Inflammatory macrophage treated with lipopolysaccharide for 1 hour (primary cell): ENCODE measurements around the gene COPE.
"Not testable (repeated sequence)": the region's sequence is repeated elsewhere in the genome, so short reads cannot be mapped to it uniquely, and the experiment has no call there.

ENCODE experiments used
- DNase-seq, 2 donors: peaks; one replicate each; pipeline ENCODE4 v3.0.0-alpha.2; 2020 to 2022

COPE gene

DNA sequence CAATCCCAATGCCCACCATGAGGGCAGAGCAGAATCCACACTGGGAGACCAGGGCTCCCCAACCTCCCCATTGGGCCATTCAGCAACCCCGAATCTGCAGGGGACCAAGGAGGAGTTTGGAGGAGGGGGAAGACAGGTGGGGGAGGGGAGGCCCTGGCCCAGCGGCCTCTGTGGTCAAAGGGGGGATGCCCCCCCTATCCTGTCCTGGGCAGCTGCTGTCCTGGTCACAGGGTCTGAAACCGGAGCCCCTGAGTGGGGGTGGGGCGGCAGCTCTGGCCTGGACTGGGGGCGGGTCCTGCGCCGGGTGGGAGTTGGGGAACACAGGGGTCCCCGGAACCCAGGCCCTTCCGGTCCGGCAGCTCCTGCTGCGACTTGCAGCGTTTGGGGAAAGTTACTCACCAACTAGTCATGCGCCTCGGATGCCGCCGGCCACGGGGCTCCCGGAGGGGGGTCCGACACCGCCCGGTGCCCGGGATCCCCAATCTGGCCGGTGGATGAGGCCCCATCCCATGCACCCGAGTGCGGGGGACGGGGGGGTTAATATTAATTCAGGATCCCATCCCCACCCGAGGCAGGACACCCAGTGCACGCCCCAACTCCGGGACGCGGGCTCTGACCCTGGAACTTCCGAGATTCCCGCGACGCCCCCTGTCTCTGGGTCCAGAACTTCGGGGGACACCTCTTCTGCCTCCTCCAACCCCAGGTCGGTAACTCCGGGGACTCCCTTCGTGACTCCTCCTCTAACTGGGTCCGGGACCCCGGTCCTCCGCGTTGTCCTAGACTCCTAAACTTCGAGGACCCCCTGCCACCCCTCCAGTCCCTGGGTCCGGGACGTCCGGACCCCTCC is 21.0 kb upstream of the COPE start:
- peak; percentile 11 to 26 for DNase-seq

DNA sequence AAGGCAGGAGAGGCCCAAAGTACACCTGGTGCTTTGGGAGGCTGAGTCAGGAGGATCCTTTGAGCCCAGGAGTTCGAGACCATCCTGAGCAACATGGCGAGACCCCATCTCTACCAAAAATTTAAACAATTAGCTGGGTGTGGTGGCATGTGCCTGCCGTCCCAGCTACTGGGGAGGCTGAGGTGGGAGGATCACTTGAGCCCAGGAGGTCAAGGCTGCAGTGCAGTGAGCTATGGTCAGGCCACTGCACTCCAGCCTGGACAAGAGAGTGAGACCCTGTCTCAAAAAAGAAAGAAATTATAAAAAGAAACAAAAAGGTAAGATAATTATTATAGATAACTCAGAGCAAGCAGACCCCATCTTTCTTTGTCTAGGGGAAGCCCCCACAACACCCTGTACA is 20.0 kb upstream of the COPE start:
- no peak for DNase-seq

DNA sequence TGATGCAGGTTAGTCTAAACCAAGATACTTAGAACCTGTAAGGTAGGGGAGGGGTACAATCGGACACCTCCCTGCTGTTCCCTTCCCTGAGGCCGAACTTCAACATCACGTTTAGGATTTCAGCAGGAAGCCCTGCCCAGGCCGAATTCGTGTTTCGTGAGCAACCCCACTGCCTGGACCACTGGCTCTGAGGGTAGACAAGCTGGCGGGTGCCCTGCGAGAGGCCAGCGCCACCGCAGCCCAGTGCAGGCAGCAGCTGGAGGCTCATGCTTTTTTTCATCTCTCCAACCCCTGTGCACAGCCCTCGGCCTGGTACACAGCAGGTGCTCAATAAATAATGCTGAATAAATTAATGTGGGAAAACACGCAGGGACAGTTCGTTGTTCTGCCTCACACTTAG is 14.1 kb upstream of the COPE start:
- DNase-seq = no peak

DNA sequence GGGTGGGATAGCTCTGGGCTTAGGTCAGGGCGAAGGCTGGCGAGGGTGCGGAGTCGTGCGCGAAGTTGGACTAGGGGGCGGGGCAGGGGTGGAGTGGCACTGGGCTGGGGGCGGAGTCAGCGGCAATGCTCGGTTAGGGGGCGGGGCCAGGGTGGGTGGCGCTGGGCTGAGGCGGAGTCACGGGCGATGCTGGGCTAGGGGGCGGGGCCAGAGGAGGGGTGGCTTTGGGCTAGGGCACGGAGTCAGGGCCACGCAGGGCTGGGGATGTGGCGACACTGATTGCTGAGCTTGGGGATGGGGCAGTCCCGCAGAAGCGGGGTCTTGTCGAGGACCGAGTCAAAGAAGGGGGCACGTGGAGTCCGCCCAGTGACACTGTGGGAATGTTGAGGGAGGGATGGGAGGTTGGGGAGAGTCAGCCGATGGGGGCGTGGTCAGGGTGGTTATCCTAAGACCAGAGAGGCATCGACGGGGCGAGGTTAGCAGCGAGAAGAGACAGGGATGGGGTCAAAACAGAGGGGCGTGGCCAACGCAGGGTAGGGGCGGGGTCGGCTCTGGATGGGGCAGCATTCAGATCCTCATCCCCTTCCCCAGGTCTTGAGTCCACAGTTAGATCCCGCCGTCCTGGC is 13.1 kb upstream of the COPE start:
- peak; percentile 65 to 92 for DNase-seq

DNA sequence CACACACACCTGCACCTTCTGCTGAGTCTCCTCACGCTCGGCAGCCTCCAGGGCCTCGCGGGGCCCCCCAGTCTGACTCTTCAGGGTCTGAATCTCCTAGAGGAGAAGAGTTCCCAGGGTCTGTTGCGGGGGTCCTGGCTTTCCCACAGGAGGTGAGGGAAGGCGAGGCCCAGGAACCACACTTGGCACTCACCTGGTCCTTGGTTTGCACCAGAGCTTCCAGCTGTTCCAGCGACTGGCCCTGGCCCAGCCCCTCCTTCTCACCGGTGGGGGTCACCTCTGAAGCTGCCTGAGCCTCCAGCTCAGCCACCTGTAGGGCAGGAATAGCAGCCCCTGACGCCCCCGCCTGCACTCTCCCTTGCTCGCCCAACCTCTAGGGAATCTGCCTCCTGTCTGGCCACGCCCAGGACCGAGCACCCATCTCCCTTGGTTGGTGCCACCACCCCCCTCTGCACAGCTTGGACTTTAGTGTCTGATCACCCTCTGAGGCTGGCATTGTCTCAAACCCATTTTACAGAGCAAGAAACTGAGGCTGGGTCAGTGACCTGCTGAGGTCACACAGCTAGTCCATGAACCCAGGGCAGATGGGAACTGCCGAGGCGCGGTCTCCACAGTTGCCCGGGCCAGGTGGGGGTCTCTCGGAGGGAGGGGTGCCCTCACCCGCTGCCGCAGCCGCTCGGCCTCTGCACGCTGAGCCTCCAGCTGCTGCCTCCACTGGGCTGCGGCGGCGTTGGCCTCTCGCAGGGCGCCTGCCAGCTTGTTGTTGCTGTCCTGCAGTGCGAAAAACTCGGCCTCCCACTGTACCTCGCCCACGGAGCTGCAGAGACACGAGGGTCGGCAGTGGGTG is 12.4 kb upstream of the COPE start:
- DNase-seq = no peak

DNA sequence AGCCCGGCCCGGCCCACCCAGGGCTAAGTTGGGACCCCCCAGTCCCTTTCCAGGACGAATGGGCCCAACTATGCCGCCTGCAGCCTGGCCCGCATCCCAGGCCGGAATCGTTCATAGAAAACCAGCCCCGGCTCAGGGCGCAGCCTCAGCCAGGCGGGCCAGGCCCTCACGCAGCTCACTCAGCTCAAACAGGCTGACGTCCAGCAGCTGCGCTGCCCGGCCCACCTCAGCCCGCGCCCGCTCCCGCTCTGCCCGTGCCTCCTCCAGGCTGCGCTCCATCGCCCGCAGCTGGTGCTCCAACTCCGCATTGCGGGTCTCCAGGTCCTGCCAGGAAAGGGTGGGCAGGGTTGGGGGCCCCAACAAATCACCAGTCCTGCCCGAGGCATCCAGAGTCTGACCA is 10.1 kb upstream of the COPE start:
- DNase-seq = no peak

DNA sequence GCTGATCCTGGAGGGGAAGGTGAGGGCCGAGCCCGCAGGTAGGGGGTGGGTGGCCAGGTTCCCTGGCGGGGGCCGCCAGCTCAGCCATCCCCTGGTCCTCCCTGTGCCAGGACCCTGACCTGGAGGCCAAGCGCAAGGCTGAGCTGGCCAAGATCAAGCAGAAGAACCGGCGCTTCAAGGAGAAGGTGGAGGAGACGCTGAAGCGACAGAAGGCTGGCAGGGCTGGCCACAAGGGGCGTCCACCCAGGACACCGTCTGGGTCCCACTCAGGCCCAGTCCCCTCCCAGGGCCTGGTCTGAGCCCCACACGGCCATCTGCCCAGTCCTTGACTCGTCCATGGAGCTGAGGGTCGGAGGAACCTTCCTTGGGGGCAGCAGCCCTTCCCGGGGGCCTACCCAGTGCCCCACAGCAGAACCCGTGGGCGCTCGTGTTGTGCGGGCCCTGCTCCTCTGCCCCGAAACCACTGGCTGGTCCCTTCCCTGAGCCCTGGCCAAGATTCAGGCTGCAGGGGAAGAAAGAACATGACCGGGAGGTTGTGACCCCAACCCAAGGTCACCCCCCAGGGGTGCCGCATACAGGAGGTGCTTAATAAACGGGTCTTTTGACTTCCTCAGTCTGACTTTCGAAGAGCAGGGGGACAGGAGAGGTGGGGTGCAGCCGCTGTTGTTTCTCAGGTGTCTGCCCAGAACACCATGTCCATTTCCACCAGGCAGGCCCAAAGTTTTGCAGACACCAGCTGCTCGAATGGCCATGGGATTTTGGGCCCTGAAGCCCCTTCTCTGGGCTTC is 9.0 kb upstream of the COPE start:
- no peak for DNase-seq

DNA sequence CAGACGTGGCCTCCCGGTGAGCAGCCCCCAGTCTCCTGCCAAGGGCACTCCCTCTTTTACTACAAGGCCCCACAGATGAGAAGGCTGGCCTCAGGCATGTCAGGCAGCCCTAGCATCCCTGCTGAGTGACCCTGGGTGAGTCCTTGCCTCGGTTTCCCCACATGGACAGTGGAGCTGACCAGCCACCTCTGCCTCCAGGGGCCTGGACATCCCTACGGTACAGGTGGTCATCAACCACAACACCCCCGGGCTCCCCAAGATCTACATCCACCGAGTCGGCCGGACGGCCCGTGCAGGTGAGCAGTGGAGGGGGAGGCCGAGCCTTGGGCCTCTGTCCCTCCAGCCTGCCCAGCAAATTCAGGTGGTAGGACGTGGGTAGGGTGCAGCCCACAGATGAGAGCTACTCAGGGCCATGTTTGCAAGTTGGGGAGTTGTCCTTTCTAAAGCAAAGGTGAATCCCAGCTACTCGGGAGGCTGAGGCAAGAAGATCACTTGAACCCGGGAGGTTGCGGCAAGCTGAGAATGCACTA is 5.6 kb upstream of the COPE start:
- DNase-seq = no peak

DNA sequence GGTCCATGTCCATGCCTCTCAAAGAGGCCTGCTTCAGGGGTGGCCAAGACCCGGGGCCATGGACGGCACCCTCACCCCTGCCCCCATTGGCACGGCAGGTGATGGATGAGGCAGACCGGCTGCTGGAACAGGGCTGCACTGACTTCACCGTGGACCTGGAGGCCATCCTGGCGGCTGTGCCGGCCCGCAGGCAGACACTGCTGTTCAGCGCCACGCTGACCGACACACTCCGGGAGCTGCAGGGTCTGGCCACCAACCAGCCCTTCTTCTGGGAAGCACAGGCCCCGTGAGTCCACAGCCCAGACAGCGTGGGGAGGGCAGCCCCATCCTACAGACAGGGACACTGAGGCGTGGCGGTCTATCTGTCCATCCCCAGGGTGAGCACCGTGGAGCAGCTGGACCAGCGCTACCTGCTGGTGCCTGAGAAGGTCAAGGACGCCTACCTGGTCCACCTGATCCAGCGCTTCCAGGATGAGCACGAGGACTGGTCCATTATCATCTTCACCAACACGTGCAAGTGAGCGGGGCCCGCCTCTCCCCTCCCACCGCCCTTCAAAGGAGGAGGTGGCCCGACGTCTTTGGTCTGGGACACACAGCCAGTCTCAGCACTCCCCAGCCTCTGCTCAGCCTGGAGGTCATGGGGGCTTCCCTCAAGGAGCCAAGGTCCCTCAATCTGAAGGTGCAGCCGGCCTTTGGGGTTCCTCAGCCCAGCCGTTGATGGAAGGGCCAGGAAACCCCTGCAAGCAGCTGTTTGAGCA is 3.2 kb upstream of the COPE start:
- no peak for DNase-seq

DNA sequence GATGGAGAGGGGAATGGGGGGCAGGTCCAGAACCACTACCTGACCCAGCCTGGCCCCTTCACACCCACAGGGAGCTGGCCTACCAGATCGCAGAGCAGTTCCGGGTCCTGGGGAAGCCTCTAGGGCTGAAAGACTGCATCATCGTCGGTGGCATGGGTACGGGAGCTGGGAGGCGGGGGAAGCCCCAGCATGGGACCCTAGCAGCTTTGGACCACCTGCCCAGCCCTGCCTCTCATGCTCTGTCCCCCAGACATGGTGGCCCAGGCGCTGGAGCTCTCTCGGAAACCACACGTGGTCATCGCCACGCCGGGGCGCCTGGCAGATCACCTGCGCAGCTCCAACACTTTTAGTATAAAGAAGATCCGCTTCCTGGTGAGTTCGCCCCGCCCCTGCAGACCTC is 2.4 kb upstream of the COPE start:
- no peak for DNase-seq

DNA sequence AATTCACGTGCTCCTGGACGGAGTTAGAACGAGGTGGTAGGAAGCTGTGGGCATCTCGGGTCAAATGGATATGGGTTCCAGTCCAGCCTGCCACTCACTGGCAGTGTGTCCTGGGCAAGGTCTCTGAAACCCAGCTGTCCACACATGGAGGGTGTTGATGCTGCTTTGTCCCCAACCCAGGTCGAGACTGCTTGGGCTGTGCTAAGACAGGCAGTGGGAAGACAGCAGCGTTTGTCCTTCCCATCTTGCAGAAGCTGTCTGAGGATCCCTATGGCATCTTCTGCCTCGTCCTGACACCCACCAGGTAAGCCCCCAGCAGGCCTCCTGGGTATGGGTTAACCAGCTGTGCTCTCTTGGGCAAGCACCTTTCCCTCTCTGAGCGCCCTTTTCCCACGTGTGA is 1.2 kb upstream of the COPE start:
- no peak for DNase-seq

DNA sequence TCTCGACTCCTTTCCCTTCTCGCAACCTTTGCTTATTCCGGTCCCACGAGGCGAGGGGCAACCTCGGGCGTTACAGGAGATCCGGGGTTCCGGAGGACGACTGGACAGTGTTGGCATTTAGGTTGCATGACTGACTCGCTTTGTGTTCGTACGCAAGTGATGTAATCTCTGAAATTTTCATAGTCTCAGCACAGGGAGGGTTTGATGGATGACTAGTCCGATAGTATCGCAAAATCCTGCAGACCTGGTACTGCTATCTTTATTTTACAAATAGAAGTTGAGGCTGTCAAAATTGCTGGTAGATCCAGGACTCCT is 670 bp upstream of the COPE start:
- no peak for DNase-seq

DNA sequence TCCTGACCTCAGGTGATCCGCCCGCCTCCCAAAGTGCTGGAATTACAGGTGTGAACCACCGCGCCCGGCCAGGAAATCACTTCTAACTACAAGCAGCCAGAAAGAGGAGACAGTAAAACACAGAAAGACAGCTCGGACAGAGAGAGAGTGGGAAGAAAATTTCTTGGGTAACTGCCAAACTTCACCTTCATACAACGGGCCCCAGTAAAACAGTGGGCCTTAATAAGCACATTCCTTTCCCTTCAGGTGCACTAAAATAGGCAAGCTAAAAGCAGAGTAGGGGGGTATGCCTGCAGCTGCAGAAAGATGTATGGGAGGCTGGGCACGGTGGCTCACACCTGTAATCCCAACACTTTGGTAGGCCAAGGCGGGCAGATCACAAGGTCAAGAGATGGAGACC is 1.6 kb downstream of the COPE start:
- not testable (repeated sequence) for DNase-seq

DNA sequence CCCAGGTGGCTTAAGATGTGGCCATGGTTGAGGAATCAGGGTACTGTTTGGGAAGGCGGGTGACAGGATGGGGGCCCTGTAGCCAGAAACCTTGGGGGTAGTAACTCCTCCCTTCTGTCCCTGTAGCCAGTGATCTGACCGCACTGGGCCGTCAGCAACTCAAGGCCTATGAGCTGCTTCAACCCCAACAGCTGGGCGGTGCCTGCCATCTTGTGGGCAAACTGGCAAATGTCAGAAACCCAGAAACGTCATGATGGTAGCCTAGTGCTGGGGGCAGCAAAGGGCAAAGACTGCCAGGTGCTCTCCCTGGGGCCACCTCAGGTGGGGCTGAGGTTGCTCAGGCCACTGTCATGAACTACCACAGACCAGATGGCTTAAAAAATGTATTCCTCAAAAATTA is 3.5 kb downstream of the COPE start:
- DNase-seq = peak; percentile 11 to 43

DNA sequence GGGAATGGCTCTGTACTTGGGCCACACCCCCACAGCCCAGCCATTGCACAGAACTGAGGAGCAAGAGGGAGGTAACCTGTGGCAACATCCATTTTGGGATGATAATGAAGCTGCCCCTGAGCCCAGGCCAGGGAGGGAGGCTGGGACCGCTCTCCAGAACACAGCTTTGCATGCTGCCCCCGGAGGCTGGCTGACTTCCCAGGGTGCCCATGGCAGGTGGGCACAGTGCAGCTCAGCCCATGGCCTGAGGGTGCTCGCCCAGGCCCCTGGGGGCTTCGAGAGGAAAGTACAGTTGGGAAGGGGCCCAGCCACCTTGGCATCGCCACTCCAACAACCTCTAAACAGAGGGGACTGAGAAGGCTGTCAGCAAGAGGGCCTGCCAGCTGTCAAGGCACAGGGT is 5.7 kb downstream of the COPE start:
- no peak for DNase-seq

DNA sequence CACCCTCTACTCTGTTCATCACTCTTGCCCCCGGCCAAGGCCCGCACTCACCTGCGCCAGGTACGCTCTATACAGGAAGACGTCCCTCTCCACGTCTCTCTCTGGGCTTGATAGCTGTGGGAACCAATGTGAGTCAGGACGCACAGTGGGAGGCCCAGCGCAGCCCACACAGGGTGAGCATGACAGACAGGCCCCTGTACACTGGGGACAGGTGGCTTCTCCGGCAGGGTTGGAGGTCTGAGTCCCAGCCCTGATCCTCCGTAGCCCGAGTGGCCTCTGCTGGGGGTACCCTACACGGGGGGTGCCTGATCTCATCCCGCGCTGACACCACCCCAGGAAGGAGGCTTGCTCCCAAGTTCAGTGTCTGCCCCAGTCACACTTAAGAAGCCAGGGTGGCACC is 6.3 kb downstream of the COPE start:
- DNase-seq = no peak

DNA sequence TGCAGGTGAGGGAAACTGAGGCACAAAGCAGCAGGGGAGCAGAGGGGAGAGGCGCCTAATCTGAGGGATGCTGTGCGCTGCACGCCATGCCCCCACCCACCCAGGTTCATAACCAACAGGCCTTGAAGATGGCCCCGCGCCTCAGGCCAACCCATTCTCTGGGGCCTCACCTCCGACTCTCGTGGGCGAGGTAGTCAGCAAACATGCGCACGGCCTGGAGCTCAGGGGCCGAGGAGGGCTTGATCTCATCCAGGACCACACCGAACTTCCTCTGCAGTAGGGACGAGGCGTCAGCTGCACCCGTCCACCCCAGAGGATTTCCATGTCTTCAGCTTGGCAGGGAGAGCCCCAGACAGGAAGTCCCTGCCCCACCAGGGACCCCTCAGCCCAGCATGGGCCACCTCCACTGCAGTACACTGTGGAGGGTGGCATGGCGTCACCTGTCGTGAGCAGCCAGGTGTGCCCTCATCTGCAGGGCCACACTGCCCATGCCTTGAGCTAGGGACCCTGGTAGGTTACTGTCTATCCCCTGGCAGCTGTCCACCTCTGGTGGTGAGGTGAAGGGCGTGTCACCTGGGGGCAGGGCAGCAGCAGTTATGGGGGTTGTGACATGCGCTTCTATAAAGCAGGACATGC is 8.3 kb downstream of the COPE start:
- no peak for DNase-seq

DNA sequence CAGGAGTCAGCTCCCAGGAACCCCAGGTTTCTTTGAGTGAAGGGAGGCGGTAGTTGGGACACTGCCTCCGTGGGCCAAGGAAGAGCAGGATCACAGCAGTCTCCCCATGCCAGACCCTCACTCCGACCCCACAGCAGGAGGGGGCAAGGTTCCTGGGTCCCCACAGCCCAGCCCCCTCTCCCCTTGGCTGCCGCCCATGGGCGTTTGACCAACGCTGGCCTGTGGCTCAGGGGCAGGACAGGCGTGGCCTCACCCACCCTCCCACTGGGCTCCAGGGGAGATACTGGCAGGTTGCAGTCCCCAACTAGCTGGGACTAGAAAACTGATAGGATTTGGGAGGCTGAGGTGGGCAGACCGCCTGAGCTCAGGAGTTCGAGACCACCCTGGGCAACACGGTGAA is 9.2 kb downstream of the COPE start:
- DNase-seq = no peak

DNA sequence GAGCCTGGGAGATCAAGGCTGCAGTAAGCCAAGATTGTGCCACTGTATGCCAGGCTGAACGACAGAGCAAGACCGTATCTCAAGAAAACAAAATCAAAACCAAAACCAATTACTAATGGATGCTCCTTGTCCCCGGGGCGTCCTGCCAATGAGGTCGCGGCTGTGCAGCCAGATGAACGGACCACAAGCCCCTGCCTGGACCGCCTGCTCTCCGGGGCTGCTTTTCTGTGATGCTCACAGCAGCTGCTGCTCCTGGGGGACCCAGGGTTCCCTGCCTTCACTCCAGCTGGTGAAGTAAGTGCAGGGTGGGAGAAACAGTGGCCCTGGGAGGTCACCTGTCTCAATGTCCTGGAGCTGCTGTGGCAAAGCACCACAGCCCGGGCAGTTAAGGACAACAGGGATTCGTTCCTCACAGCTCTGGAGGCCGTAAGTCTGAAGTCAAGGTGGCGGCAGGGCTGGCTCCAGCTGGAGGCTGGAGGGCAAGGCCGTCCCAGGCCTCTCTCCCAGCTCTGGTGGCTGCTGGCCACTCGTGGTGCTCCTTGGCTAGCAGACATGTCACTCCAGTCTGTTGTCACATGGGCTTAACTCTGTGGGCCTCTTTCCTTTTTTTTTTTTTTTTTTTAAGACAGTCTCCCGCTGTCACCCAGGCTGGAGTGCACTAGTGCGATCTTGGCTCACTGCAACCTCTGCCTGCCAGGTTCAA is 10.1 kb downstream of the COPE start:
- DNase-seq = no peak

DNA sequence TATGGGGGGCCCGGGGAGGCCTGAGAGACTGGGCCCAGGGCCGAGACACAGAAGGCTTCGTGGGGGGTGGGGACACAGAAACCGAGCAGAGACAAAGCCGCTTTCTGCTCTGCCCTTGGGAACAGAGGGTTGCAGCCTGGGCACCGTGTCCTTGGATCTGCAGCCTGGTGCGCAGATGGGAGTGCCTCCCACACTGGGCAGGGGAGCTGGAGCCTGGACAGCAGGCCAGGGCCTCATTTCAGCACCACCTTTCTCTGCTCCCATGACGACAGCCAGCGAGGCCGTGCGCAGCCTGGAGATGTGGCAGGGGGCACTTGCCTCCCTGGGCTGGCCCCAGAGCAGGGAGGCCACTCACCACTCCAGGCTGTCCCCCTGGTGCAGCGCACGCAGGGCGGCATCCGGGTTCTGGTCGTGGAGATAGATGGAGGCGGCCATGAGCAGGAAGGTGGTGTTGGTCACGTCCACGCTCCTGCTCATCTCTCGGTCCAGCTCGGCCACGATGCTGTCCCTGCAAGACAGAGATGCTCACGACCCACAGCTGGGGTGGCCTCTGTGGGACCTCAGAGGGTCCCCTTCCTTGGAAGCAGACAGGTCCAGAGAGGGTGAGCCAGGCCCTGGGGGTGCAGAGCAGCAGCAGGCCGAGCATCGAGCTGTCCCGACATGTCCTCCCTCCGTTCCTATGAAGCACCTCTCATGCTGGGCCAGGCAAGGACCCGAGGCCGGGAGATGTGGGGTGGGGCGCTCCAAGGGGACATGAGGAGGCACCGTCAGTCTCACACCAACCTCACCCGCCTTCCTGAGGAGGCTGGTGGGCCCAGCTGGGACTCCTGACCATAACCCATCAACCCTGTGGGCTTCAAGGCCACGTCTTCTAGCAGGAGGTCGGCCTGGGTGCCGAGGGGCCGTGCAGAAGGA is 12.3 kb downstream of the COPE start:
- DNase-seq = no peak
